Lower leg skin (tissue), 4 donors: ENCODE results near the gene PLCG2. TPM values are rescaled to one million over a fixed set of nuclear protein-coding genes. Genes with fewer than 3 reads are reported as not detected.
A peak's percentile ranks its signal among the peaks of the same experiment; 100 is the strongest.

Experiments
- DNase-seq, 2 donors: peaks; one replicate each; pipeline ENCODE4 v3.0.0-alpha.2; 2019; ENCODE audit warnings: low spot score in 2 of 2
- H3K4me3 ChIP-seq: fragments of 200-600 bp; sonication (generic); 2 replicates; pipeline ENCODE4 v1.5.1; 2017; ENCODE audit warnings: mild to moderate bottlenecking, low read depth; ENCODE audit not compliant: poor library complexity, severe bottlenecking
- POLR2A ChIP-seq, 2 donors: fragments of 450-650 bp; IDR thresholded peaks; one replicate each; pipeline ENCODE4 v1.6.1; 2016 to 2017; ENCODE audit warnings: antibody characterized with exemption in 2 of 2, mild to moderate bottlenecking in 1 of 2, moderate library complexity in 1 of 2
- WGBS, 2 donors: methylation state at CpG; one replicate each; pipeline ENCODE4 v1.1.5; 2018; 5-methylcytosine and 5-hydroxymethylcytosine counted together
- intact Hi-C: fragments of 100-400 bp; cut with DNase I; formaldehyde crosslinking; loops from one replicate; pipeline ENCODE4 v1.15.0; 2023; ENCODE audit warnings: low total_unique reads
- total RNA-seq, 4 donors: library from RNA; depleted of rRNA; stranded (reverse); fragments of >200 nt; gene quantifications; one replicate each; pipeline ENCODE4 v1.1.0, GENCODE V29; 2016
- TF ChIP-seq, protein P1 (sequence below), 3 donors: fragments of 450-650 bp; IDR thresholded peaks; one replicate each; pipeline ENCODE4 v1.5.1; 2016; ENCODE audit warnings: antibody characterized with exemption in 3 of 3, mild to moderate bottlenecking in 3 of 3, moderate library complexity in 2 of 3

The PLCG2 gene
- total RNA-seq, 4 donors from 2014 or later, result 7.0 to 14.1 (median 10.2) TPM

DNA sequence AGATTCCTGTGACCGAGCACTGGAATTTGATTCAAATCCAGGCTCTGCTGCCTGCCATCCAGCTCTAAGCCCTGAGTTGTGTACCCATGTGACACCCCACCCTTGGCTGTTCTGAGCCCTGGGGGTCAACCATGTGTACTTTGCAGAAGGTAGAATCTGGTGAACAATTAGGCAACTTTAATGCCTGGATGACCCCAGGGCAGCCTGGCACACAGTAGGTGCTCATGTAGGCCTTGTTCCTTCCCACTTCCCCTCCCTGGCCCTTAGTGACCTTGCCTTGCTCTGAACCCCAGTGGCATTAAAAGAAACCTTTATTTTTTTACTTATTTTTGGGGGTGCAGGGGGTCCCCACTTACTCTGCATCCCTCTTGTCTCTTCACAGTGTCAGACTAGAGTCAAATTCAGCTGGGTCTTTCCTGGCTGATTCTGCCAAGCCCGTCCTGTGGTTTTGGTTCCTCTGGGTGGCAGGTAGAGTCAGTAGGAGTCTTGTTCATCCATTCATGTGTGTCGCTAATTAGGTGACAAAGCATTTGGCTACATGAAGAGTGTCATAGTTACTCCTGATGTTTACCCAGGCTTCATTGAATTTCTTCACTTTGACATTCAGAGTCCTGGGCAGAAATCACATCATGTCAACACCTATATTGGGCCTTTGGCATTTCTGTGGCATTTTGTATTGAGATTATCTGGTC lies 89.1 kb downstream of the PLCG2 start:
- no peak for DNase-seq
- whole genome bisulfite sequencing, 2 donors, result 92 to 95% methylated on average over 3 of the region's 3 CpGs
- TF ChIP-seq POLR2A (IDR thresholded peaks at IDR 0.05), result no peak
- TF ChIP-seq, protein P1, sequence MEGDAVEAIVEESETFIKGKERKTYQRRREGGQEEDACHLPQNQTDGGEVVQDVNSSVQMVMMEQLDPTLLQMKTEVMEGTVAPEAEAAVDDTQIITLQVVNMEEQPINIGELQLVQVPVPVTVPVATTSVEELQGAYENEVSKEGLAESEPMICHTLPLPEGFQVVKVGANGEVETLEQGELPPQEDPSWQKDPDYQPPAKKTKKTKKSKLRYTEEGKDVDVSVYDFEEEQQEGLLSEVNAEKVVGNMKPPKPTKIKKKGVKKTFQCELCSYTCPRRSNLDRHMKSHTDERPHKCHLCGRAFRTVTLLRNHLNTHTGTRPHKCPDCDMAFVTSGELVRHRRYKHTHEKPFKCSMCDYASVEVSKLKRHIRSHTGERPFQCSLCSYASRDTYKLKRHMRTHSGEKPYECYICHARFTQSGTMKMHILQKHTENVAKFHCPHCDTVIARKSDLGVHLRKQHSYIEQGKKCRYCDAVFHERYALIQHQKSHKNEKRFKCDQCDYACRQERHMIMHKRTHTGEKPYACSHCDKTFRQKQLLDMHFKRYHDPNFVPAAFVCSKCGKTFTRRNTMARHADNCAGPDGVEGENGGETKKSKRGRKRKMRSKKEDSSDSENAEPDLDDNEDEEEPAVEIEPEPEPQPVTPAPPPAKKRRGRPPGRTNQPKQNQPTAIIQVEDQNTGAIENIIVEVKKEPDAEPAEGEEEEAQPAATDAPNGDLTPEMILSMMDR (IDR thresholded peaks at IDR 0.05), result no peak
- intact Hi-C loops, result no loop called here
- no peak overlapping the region for H3K4me3 ChIP-seq

DNA sequence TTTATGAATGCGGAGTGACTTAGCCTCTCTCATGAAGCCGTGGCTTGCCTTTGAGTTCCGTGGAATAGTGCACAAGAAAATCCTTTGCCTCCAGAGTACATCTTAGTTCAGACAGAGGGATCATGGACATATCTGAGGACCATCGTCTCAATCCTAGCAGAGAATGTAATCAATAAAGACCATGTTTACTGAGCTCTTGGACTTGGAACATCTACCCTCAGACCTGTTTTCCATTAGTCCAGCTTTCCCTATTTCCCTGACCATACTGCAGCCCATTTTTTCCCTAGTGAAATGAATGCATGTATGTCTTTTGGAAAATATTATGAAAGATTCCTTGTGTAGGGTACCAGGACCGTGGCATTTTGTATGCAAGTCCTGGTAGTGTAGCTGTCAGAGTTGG lies 90.2 kb downstream of the PLCG2 start:
- intact Hi-C loops, result no loop called here
- H3K4me3 ChIP-seq, result no peak overlapping the region
- DNase-seq, result no peak
- 91 to 93% methylated on average over 5 of the region's 5 CpGs for WGBS, 2 donors
- TF ChIP-seq, protein P1 (IDR thresholded peaks at IDR 0.05), result no peak
- no peak for TF ChIP-seq POLR2A (IDR thresholded peaks at IDR 0.05)

DNA sequence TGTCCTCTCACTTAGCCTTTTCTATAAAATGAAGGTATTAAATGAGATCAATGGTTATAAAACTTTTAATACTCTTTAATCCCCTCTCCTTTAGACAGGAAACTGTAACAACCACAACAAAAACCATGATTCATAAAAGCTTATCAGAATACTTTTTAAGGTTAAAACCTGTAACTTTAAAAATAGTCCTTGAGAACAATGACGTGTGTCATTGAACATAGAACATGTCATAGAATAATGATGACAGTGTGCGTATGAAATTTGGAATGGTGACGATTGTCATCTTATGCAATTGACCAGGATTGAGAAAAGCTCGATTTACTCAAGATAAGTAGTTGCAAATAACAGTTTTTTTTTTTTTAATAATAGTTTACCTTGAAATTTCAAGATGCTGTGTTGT lies 94.1 kb downstream of the PLCG2 start:
- WGBS, 2 donors, result 71 to 74% methylated on average over 4 of the region's 4 CpGs
- no peak for TF ChIP-seq POLR2A (IDR thresholded peaks at IDR 0.05)
- TF ChIP-seq, protein P1 (IDR thresholded peaks at IDR 0.05), result no peak
- DNase-seq, result no peak
- no peak overlapping the region for H3K4me3 ChIP-seq
- intact Hi-C loops, result no loop called here

DNA sequence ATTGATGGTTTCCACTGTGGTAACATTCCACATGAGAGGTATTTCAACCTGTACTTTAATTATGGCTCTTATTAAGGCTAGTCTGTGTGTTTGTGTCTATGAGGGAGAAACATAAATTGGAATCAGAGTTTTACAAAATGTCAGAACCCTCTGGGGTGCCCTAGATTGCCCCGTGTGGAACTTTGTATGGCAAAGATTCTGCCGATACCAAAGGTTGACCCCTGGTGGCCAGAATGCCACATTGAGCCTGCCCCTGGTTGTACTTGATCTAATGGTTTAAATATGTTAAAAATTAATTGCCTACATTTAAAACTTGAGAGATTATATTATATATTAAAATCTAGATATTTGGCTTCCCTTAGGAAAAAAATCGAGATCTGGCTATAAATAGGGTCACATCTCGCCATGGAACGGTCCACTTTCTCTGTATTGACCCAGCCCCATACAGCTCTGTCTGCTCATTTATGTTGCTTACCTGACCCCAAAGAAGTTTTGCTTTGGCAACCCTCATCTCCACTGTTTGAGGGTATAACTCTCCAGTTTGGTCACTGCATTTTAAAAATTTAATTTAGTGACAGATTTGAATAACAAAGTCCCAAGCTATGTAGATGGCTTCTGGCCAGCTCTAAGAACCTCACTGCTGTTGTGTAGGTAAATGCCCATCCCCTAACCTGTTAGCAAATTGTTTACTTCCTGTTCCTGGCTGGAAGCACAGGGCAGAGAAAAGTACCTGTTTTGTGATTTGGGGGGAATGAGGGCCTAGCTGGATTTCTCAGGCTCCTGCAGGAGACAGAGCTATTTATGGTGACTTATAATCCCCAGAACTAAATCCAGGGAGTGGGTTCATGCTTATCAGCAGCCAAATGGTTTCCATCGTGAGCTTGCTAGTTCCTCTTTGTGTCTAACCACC lies 95.0 kb downstream of the PLCG2 start:
- H3K4me3 ChIP-seq, result no peak overlapping the region
- DNase-seq, result peak in 1 of 2 donors; percentile 24
- no peak for TF ChIP-seq POLR2A (IDR thresholded peaks at IDR 0.05)
- TF ChIP-seq, protein P1 (IDR thresholded peaks at IDR 0.05), result peak in 1 of 3 donors; percentile 26
- intact Hi-C loops, result no loop called here
- 15 to 21% methylated on average over 6 of the region's 6 CpGs for WGBS, 2 donors

DNA sequence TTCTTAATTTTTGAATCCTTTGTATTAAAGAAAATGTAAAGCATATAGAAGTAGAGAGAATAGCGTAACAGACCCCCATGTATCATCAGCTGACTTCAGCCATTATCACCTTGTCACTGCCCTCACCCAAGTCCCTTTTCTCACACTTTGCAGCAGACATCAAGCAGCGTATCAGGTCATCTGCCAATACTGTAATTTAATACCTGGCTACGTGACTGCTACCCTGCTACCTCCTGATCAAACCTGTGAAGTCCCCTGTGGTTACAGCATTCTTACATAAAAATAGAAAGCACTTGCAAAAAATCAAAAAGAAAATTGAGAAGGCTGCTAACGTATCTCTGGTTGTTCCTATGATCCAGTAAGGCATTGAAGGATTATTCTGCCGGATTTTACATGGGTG lies 96.4 kb downstream of the PLCG2 start:
- no peak for DNase-seq
- no peak overlapping the region for H3K4me3 ChIP-seq
- 79 to 83% methylated on average over 5 of the region's 5 CpGs for WGBS, 2 donors
- no peak for TF ChIP-seq POLR2A (IDR thresholded peaks at IDR 0.05)
- TF ChIP-seq, protein P1 (IDR thresholded peaks at IDR 0.05), result no peak
- intact Hi-C loops, result no loop called here
